Activated CD8-positive, alpha-beta memory T cell treated with anti-CD3 and anti-CD28 coated beads, Interleukin-2, amount 50 U/mL, for 4 hours (primary cell): Measurements from ENCODE around the gene RRP1B.
A peak's percentile ranks its signal among the peaks of the same experiment; 100 is the strongest.

Experiments used
- DNase-seq: peaks from one replicate; pipeline ENCODE4 v3.0.0-alpha.2; 2020

The RRP1B gene

GRCh38 chr21:43728467-43729390, 69.4 kb downstream of the RRP1B start:
- peak; percentile 82 for DNase-seq

GRCh38 chr21:43731476-43731875, 72.1 kb downstream of the RRP1B start:
- DNase-seq, result no peak

- no peak for DNase-seq
Observed at GRCh38 chr21:43731891-43732711, 72.7 kb downstream of the RRP1B start.

- DNase-seq, result no peak
Observed at GRCh38 chr21:43733060-43733459, 73.7 kb downstream of the RRP1B start.

GRCh38 chr21:43733529-43734071, 74.2 kb downstream of the RRP1B start:
- DNase-seq, result peak; percentile 58

GRCh38 chr21:43734131-43734927, 75.0 kb downstream of the RRP1B start:
- DNase-seq, result peak; percentile 33

GRCh38 chr21:43734928-43735229, 75.5 kb downstream of the RRP1B start:
- DNase-seq, result no peak

- DNase-seq, result no peak
Observed at GRCh38 chr21:43735236-43736091, 76.1 kb downstream of the RRP1B start.

GRCh38 chr21:43736224-43736883, 77.0 kb downstream of the RRP1B start:
- DNase-seq, result no peak

GRCh38 chr21:43737158-43737950, 78.0 kb downstream of the RRP1B start:
- DNase-seq, result no peak

GRCh38 chr21:43739621-43740435, 80.5 kb downstream of the RRP1B start:
- DNase-seq, result no peak

- no peak for DNase-seq
Observed at GRCh38 chr21:43740497-43741156, 81.3 kb downstream of the RRP1B start.

- DNase-seq, result no peak
Observed at GRCh38 chr21:43741423-43742096, 82.2 kb downstream of the RRP1B start.

GRCh38 chr21:43743947-43744346, 84.6 kb downstream of the RRP1B start:
- no peak for DNase-seq

- DNase-seq, result no peak
Observed at GRCh38 chr21:43744725-43745124, 85.4 kb downstream of the RRP1B start.
